PC-3 (cell line): Measurements from ENCODE around the gene ODAD2.

Source experiments
- EZH2 ChIP-seq: fragments of 300-600 bp; sonication (generic); IDR thresholded peaks from one replicate; pipeline ENCODE4 v1.6.1; 2017; ENCODE audit warnings: antibody characterized with exemption, mild to moderate bottlenecking, low read length; ENCODE audit not compliant: unreplicated experiment
- TF ChIP-seq, protein P1 (sequence below): fragments of 300-600 bp; sonication (generic); conservative IDR thresholded peaks from 2 replicates; pipeline ENCODE4 v1.5.1; 2017; ENCODE audit warnings: antibody characterized with exemption, low read depth, mild to moderate bottlenecking, low read length

DNA sequence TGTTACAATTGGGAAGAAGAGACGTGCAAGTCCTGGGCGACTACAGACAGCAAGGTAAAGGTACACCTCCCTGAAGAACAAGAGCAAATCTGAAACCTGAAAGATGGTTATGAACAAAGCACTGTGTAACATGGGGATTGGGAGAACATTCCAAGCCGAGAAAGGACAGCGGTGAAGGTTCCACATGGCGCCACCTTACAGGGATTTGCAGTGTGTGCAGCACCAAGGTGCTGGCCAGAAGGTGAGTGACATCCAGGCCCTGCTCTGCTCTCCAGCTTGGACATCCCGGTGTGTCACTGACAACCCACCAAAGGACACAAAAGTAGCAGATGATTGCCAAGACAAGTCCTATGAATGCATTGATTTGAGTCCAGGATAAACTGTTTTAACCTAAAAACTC lies 165.1 kb downstream of the ODAD2 start:
- TF ChIP-seq, protein P1, sequence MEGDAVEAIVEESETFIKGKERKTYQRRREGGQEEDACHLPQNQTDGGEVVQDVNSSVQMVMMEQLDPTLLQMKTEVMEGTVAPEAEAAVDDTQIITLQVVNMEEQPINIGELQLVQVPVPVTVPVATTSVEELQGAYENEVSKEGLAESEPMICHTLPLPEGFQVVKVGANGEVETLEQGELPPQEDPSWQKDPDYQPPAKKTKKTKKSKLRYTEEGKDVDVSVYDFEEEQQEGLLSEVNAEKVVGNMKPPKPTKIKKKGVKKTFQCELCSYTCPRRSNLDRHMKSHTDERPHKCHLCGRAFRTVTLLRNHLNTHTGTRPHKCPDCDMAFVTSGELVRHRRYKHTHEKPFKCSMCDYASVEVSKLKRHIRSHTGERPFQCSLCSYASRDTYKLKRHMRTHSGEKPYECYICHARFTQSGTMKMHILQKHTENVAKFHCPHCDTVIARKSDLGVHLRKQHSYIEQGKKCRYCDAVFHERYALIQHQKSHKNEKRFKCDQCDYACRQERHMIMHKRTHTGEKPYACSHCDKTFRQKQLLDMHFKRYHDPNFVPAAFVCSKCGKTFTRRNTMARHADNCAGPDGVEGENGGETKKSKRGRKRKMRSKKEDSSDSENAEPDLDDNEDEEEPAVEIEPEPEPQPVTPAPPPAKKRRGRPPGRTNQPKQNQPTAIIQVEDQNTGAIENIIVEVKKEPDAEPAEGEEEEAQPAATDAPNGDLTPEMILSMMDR: no peak
- TF ChIP-seq EZH2: no peak
